ENCODE data around the gene COA8. TPM values are rescaled to one million over a fixed set of nuclear protein-coding genes. Genes with fewer than 3 reads are reported as not detected.

The COA8 gene
- total and polyA plus RNA-seq, 2 of the 4 experiments (the other 2 are of a cell fraction), result 12.2 to 21.1 TPM

- Histone ChIP-seq H2BK120ac (ENCODE audit: low read depth, low read length) (no peak overlapping the region), H3K9me1 (ENCODE audit: insufficient read depth, low read length) (peaks cover 3% of the 10 kb centered on the region; the same call in 1 of the 2 replicates), H3K4me2 (ENCODE audit: low read depth, low read length) (no peak overlapping the region), H4K5ac (ENCODE audit: low read depth, low read length) (no peak overlapping the region), H3K14ac (replicated peaks; ENCODE audit: low read depth, low read length) (no peak overlapping the region), H2BK15ac (ENCODE audit: low read depth, low read length) (no peak overlapping the region), H3K4ac (ENCODE audit: low read depth, low read length) (no peak overlapping the region), H2BK5ac (ENCODE audit: low read depth, low read length, poor library complexity, severe bottlenecking) (no peak overlapping the region), H3K27me3 (ENCODE audit: control insufficient read depth, insufficient read depth, low read length) (no peaks in the 10 kb centered on the region), H2AFZ (replicated peaks; ENCODE audit: low read length, poor library complexity) (no peak overlapping the region), H2BK20ac (ENCODE audit: low read depth, low read length) (no peak overlapping the region), H2AK5ac (ENCODE audit: low read depth, low read length) (no peak overlapping the region), H3K79me1 (ENCODE audit: low read depth in 1 of 2, low read length in 2 of 2) (no peaks in the 10 kb centered on the region), H3K9me3 (ENCODE audit: control insufficient read depth, insufficient read depth, low read length) (no peaks in the 10 kb centered on the region), H3K9ac (ENCODE audit: low read depth, low read length) (no peak overlapping the region), H4K8ac (ENCODE audit: low read depth in 2 of 2, low read length in 2 of 2) (no peak overlapping the region), H3K56ac (ENCODE audit: extremely low read depth, insufficient read depth, low read length) (no peak overlapping the region), H4K20me1 (ENCODE audit: insufficient read depth, low read length) (no peaks in the 10 kb centered on the region), H3K4me3 (ENCODE audit: insufficient read depth, low read depth, low read length) (no peak overlapping the region), H3K27ac (ENCODE audit: insufficient read depth, low read length) (no peak overlapping the region), H3K18ac (ENCODE audit: low read depth, low read length) (no peak overlapping the region), H3K36me3 (ENCODE audit: control insufficient read depth, insufficient read depth, low read length) (no peaks in the 10 kb centered on the region), H3K23ac (ENCODE audit: low read depth, low read length) (no peak overlapping the region), H2AK9ac (replicated peaks; ENCODE audit: low read depth, low read length, poor library complexity) (no peak overlapping the region), H3K4me1 (ENCODE audit: control insufficient read depth, insufficient read depth, low read length) (no peaks in the 10 kb centered on the region), H4K91ac (ENCODE audit: insufficient read depth, low read depth, low read length) (no peak overlapping the region)
- ATAC-seq (ENCODE audit: low read depth), result no peak
- intact Hi-C loops (cut with micrococcal nuclease) (no loop called here), in situ Hi-C loops (cut with MboI; ENCODE audit: low sequenced_read_pairs) (no loop called here), dilution Hi-C loops (cut with HindIII; ENCODE audit: low sequenced_read_pairs, unreplicated experiment) (no loop called here)
- TF ChIP-seq USF2 (IDR thresholded peaks at IDR 0.05; ENCODE audit: low read depth, low read length), result no peak
- TF ChIP-seq RCOR1 (IDR thresholded peaks at IDR 0.05; ENCODE audit: insufficient replicate concordance, low read length), result no peak
- no peak for TF ChIP-seq CHD1 (IDR thresholded peaks at IDR 0.05; ENCODE audit: low read depth, low read length)
- TF ChIP-seq NFE2L2 (IDR thresholded peaks at IDR 0.05; ENCODE audit: low read depth, low read length), result no peak
- no peak for TF ChIP-seq MXI1 (IDR thresholded peaks at IDR 0.05; ENCODE audit: borderline replicate concordance, low read depth, low read length)
- TF ChIP-seq RAD21 (IDR thresholded peaks at IDR 0.05; ENCODE audit: low read length), result no peak
- TF ChIP-seq BHLHE40 (IDR thresholded peaks at IDR 0.05; ENCODE audit: low read depth, low read length), result no peak
- TF ChIP-seq MAFK (IDR thresholded peaks at IDR 0.05; ENCODE audit: low read depth, low read length), result no peak
- no peak for TF ChIP-seq SMC3 (IDR thresholded peaks at IDR 0.05; ENCODE audit: low read depth, low read length)
- no peak for TF ChIP-seq CTCF (conservative IDR thresholded peaks at IDR 0.05; ENCODE audit: low read depth, low read length)
- no peak for TF ChIP-seq FOS (IDR thresholded peaks at IDR 0.05; ENCODE audit: low read depth, low read length)
- no peak for TF ChIP-seq CEBPB (IDR thresholded peaks at IDR 0.05; ENCODE audit: low read depth, low read length)
- TF ChIP-seq POLR2A (IDR thresholded peaks at IDR 0.05; ENCODE audit: low read depth, low read length), result no peak
- TF ChIP-seq MAZ (IDR thresholded peaks at IDR 0.05; ENCODE audit: borderline replicate concordance, low read depth, low read length), result no peak
- TF ChIP-seq ELK1 (IDR thresholded peaks at IDR 0.05; ENCODE audit: borderline replicate concordance, low read depth, low read length), result no peak
- no peak for TF ChIP-seq RFX5 (IDR thresholded peaks at IDR 0.05; ENCODE audit: low read depth, low read length)
- no TSS peak for BruUV-seq (replicated peaks)
- WGBS, 2 experiments (ENCODE audit: extremely low coverage in 2 of 2, insufficient read length in 1 of 2), result no CpG with 5 or more reads among the region's 17 CpGs
- ChIA-PET POLR2A (ENCODE audit: unreplicated experiment) (no interaction called here), CTCF (interaction anchor here (0.6 kb wide), 1 partner anchor 10 kb away, joined by 3 read pairs; no protein-coding TSS in a partner anchor)
- no peak for DNase-seq
Observed at GRCh38 chr14:103616635-103617300, 54.0 kb downstream of the COA8 start.
